Measurements from ENCODE around the gene GLT1D1.
"Not testable (repeated sequence)": the region's sequence is repeated elsewhere in the genome, so short reads cannot be mapped to it uniquely, and the experiment has no call there.

GLT1D1 gene

GRCh38 chr12:128820253-128820652 is 33.0 kb upstream of the GLT1D1 start:
- DNase-seq (ENCODE audit: low read depth in 1 of 2, low spot score in 1 of 2) = no peak

DNA sequence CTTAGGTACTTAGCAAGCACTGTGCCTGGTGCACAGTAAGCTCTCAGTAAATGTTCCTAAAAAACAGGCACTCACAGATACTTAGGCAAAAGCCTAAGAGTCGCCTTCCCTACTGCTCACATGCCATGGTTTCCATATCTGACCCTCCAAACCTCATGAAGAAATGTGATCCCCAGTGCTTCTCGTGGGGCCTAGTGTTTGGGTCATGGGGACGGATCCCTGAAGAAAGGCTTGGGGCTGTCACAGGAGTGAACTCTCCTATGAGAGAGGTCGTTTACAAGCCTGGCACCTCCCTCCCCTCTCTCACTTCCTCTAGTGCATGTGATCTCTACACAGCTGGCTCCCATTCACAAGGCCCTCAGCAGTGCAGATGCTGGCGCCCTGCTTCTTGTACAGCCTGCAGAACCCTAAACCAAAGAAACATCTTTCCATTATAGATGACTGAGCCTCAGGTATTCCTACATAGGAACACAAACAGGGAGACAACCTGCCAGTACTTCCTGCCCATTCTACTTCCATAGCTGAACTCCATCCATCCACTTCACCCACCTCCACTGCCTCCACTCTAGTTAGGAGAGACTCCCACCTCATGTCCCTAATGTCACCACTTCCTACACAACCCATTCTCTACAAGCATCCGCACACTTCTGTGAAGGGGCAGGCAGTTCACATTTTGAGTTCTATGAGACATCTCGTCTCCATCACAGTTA is 32.4 kb upstream of the GLT1D1 start:
- no peak for DNase-seq (ENCODE audit: low read depth in 1 of 2, low spot score in 1 of 2)

DNA sequence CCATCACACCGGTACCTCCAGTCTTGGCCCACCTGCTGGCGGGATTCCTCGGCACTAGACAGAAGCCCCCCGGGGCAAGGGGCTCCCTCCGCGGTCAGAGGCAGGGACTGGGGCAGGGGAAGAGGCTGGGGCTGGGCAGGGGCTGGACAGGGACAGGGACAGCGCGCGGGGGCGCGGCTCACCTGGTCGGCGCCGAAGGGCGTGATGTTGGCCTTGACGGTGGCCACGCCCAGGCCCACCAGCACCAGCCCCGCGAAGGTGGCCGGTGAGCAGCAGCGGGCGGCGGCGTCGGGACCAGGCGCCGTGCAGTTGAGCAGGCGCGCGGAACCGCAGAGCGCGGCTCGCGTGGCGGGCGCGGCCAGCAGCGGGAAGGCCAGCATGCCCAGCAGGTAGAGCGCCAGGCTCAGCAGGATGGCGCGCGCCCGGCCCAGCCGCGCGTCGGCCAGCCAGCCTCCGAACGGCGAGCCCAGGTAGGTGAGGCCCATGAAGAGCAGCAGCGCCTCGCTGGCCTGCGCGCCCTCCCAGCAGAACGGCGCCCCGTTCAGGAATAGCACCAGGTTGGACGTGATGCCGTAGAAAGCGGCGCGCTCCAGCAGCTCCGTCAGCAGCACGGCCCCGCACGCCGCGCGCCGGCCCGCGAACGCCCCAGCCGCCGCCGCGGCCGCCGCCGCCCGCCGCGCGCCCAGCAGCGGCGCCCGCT is 29.9 kb upstream of the GLT1D1 start:
- DNase-seq (ENCODE audit: low read depth in 1 of 2, low spot score in 1 of 2) = peak in 1 of 2 donors; percentile 8

GRCh38 chr12:128823916-128824839 is 29.1 kb upstream of the GLT1D1 start, which contains the start of gene SLC15A4:
Gene SLC15A4 (minus strand): TSS chr12:128823958. CDS start chr12:128823943, 15 bp downstream.
- DNase-seq (ENCODE audit: low read depth in 1 of 2, low spot score in 1 of 2) = peak; percentile 64 to 85

DNA sequence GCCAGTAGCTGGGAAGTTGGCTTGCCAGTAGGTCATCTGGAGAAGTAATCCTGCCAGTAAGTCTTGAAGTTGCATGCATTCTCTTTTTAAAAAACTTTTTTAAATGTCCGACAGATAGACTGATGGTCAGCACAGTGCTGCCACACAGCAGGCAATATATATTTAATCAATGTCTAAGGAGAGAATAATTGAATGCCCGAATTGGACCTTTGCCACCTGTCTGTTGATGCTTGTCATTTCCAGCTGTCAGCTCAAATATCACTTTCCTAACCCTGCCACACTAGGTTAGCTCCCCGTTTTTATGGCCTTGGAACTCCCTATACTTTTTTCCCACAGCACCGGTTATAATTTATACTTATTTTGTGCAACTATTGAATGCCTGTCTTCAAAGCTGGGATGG is 27.4 kb upstream of the GLT1D1 start:
- no peak for DNase-seq (ENCODE audit: low read depth in 1 of 2, low spot score in 1 of 2)

DNA sequence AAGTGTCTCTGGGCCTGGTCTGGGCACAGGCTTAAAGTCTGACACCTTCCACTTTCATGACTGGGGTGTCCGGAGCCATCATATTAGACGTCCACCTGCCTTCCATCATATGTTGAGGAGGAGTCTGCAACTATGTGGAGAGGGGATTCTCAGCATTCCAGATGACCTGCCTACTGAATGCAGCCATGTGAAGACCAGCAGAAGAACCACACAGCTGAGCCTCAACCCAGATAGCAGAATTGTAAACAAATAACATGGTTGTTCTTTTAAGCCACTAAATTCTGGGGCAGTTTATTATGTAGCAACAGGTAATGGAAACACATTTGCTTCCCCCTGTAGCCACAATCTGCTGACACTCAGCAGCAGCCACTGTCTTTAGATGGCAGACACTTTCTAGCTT is 25.6 kb upstream of the GLT1D1 start:
- DNase-seq (ENCODE audit: low read depth in 1 of 2, low spot score in 1 of 2) = no peak

DNA sequence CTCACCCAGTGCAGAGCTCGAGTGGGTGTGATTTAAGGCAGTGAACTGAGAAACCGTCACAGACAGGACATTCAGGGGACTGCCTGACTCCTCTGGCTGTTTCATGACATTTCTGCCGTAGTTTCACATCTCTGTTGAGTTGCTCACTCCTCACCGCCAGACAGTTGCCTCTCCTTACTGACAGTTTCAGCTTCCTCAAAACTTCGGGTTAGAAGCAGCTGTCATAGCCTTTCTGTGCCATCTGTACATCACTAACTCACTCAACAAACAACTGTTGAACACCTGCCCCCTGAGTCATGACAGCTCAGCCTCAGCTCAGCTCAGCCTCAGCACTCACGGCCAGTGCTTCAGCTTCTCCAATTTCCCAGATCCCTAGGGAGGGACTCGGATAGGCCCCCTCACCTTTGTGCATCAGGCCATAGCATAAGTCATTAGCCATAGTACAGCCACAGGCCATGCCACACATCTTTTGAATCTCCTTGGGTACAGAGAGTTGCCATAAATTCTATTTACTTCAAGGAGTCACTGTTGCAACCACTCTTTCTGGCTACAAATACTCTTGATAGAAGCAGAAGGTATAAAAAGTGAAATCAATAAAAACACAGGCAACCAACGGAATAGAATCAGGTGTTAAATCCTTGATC is 23.3 kb upstream of the GLT1D1 start:
- no peak for DNase-seq (ENCODE audit: low read depth in 1 of 2, low spot score in 1 of 2)

DNA sequence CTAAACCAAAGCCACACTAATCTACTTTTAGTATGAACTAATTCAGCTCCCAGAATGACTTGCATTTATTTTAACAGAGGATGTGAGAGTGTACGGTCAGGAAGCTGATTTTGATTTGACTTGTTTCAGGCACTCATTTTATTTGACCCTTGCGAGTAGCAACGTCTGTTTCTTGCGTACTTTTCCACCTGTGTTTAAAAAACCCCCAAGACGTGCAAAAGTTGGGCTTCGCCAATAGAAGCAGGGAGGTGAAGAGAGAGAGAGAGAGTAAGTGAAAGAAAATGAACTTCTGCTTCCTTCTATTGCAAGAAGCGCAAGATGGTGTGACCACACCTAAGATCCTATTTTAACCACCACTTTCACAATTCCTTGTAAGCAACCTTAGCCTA is 22.8 kb upstream of the GLT1D1 start:
- DNase-seq (ENCODE audit: low read depth in 1 of 2, low spot score in 1 of 2) = no peak

- no peak for DNase-seq (ENCODE audit: low read depth in 1 of 2, low spot score in 1 of 2)
These were observed 19.9 kb upstream of the GLT1D1 start for GRCh38 chr12:128833418-128833817.

DNA sequence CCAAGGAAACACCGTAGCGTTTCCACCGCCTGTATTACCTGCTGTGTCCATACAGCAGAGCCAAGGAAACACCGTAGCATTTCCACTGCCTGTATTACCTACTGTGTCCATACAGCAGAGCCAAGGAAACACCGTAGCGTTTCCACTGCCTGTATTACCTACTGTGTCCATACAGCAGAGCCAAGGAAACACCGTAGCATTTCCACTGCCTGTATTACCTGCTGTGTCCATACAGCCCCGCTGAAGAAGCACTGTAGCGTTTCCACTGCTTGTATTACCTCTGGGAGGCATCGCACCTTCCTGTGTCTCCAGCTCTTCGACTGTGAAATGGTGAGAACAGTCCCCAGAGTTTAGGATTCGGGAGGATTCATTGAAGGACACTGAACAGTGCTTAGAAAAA is 13.4 kb upstream of the GLT1D1 start:
- DNase-seq (ENCODE audit: low read depth in 1 of 2, low spot score in 1 of 2) = not testable (repeated sequence)

DNA sequence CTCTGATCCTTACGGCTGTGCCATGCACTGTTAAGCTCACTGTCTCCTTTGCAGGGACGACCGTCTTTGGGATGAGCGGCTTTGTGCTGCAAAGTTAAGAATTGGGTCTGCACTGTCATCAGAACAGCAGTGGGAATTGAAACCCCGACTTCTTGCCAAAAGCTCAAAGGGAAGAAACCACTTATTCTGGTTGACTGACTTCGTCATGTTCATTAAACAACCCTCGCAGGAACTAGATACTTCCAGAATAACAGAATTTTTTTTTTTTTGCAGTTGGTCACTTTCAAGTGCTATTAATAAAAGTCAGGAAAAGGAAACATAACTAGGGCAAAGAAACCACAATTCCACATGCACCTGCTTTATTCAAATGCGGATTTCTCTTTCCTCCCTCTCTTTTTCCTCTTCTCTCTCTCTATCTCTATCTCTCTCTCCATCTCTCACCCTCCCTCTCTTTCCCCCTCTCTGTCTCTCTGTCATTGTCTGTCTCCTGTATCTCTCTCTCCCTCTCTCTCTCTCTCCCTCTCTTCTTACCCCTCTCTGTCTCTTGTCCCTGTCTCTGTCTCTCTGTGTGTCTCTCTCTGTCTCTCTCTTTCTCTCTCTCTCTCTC is 12.3 kb upstream of the GLT1D1 start:
- no peak for DNase-seq (ENCODE audit: low read depth in 1 of 2, low spot score in 1 of 2)

DNA sequence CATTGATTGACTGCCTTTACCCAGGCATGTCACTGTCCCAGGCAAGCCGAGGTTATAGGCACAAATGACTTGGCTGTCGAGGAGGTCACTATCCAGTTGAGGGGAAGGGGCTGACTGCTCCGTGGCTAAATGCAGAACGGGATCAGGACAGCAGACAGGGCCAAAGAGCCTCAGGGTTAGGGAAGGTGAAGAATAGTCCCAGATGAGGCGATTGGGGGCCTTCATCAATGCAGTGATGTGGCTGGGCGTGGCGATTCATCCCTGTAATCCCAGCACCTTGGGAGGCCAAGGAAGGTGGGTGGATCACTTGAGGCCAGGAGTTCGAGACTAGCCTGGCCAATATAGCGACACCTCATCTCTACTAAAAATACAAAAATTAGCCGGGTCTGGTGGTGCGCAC is 10.7 kb upstream of the GLT1D1 start:
- no peak for DNase-seq (ENCODE audit: low read depth in 1 of 2, low spot score in 1 of 2)

DNA sequence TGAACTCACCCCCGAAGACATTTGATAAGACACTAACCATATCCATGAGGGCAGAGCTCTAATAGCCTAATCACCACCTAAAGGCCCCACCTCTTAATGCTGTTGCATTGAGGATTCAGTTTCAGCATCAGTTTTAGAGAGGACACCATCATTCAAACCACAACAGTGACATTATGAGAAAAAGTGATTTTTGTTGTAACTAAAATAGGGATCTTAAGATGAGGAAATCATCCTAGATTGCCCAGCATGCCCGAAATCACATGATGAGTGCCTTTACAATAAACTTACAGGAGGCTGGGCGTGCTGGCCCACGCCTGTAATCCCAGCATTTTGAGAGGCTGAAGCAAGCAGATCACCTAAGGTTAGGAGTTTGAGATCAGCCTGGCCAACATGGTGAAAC is 9.7 kb upstream of the GLT1D1 start:
- no peak for DNase-seq (ENCODE audit: low read depth in 1 of 2, low spot score in 1 of 2)

- no peak for DNase-seq (ENCODE audit: low read depth in 1 of 2, low spot score in 1 of 2)
These were observed 9.1 kb upstream of the GLT1D1 start for GRCh38 chr12:128844031-128844635.

DNA sequence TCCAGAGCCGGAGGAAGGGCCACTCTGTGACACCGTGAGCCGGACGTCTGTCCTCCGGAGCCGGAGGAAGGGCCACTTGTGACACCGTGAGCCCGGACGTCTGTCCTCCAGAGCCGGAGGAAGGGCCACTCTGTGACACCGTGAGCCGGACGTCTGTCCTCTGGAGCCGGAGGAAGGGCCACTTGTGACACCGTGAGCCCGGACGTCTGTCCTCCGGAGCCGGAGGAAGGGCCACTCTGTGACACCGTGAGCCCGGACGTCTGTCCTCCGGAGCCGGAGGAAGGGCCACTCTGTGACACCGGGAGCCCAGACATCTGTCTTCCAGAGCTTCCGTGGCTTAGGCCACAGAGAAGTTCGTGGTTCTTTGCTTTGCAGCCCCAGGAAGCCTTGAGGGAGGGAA is 6.6 kb upstream of the GLT1D1 start:
- not testable (repeated sequence) for DNase-seq (ENCODE audit: low read depth in 1 of 2, low spot score in 1 of 2)

GRCh38 chr12:128848371-128848770 is 4.9 kb upstream of the GLT1D1 start:
- DNase-seq (ENCODE audit: low read depth in 1 of 2, low spot score in 1 of 2) = no peak

GRCh38 chr12:128849806-128850205 is 3.5 kb upstream of the GLT1D1 start:
- DNase-seq (ENCODE audit: low read depth in 1 of 2, low spot score in 1 of 2) = not testable (repeated sequence)

- DNase-seq (ENCODE audit: low read depth in 1 of 2, low spot score in 1 of 2) = no peak
These were observed 2.9 kb upstream of the GLT1D1 start for GRCh38 chr12:128850400-128850799.

GRCh38 chr12:128851429-128851828 is 1.8 kb upstream of the GLT1D1 start:
- not testable (repeated sequence) for DNase-seq (ENCODE audit: low read depth in 1 of 2, low spot score in 1 of 2)

DNA sequence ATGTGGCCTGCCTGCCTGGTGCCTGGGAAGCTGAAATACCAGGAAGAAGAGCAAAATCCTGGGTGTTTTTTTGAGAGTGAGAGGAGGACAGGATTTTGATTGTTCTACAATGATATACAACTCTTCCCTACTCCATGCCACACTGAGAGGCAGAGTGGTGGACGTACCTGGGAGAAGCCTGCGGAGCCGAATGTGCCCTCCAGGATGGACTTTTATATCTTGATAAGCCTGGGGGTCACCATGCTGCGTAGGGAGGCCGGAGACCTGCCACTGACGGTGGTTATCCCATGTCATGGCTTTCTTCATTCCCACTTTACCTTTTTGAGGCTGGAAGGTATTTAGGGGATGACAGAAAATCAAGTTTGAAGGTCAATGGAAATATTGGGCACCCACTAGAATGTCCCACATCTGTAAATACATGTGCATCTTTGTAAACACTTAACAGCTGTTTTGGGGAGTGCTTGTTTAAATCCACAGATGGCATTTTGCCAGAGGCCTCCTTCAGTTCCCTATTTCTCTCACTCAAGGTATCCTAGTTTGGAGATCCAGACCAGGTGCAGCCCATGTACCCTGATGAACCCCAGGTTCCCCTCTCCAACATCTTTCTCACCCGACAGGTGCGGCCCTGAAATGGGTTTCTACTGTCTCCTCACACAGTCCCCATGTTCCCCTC is 1.1 kb upstream of the GLT1D1 start:
- no peak for DNase-seq (ENCODE audit: low read depth in 1 of 2, low spot score in 1 of 2)
